Measurements from ENCODE around the gene VSIG2.

The VSIG2 gene

DNA sequence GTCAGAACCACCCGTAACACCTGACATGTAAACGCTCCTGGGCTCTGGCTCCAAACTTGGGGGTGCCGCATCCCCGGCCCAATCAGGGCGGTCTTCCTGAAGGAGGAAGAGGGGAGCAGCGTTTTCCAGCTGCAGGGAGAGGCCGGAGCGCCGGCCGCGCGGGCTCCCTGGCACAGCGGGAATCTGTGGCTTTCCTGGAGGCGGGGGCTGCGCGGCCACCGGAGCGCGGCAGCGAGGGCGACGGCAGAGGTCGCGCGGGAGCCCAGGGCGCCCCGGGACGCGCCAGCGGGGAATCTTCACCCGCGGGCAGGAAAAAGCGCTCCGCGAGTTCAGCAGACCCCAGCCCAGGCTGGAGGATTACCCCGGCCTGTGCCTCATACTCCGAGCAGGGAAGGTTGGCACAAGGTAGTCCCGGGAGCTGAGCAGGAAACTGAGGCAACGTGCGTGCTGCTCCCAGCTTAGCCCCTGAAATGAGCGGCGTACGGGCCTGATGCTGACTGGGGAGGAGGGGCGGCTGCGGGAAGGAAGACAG is 10.6 kb upstream of the VSIG2 start:
- no peak for DNase-seq

DNA sequence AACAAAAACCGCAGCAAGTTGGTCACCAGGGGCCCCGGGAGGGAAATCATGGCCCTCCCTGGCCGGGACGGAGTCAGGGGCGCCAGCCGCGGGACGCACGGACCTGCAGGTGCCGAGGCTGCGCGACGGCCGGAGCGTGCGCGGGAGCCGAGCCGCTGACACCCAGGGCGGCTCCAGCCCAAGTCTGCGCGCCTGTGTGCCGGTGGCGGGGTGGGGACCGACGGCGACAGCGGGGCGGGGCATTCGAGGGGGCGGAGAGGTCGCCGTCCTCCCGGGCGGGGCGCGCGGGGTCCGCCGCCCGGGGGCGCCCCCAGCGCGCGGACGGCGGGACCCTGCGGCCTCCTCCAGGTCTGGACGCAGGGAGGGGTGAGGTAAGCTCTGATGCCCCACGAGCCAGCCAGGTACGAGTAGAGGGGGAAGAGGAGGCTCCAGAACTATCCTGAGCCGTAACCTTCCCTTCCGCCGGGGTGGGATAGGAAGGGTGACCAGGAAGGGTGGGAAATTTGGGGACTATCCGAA is 10.1 kb upstream of the VSIG2 start, which contains the start of gene ESAM:
Gene ESAM (minus strand): TSS at position 186 of the 519 bp plus-strand sequence. CDS start 136 bp downstream, at position 50.
- DNase-seq, result peak in 1 of 2 donors; percentile 36

DNA sequence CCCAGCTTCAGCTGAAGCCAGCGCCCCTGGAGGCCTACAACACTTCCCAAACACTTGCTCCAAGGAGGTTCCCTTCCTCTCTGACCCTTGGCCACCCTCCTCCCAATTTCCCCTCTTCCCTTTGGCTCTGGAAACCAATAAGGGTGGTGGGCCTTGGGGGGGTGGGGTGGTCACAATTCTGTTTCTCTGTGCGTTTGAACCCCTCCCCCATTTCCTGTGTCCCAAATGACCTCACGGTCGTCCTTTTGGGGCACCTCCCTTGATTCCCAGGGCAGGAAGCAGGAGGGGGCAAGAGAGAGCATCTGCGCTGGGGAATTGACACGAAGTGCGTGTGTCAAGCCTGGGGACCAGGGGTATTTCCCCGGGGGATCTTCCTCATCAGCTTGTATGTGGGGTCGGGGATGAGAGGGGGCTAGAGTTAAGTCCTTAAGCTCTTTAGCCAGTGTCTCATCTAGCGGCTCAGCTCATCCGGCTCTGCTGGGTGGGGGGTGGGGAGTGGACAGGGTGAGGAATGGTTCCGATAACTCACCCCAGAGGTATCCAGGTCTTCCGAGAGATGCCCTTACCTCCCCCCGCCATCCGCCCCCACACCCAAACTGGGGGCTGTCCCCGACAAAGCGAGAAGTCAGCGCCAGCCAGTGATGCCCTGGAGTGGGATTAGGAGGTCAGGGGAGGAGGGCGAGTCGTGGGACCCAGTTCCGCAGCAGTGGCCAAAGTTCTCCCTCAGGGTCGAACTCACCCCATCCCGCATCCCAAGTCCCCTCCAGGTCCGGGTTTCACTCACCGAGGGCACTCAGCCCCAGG is 9.4 kb upstream of the VSIG2 start:
- DNase-seq, result no peak

DNA sequence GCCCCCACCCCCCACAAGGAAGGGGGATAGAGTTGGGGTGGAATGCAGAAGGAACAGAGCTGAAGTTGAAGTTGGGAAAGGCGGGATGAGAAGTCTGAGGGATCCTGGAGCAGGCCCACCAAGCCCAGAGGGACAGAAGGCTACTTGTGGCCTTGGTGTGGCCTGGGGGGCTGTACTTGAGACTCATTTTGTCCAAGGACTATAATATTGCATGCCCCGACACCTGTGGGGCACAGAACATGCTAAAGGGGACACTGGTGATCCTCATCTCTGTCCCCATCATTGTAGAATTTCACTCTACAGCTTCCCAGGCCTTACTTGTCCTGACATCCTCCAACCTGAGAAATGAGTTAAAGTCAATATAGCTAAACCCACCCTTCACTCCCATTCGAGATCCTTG is 8.8 kb upstream of the VSIG2 start:
- DNase-seq, result no peak

DNA sequence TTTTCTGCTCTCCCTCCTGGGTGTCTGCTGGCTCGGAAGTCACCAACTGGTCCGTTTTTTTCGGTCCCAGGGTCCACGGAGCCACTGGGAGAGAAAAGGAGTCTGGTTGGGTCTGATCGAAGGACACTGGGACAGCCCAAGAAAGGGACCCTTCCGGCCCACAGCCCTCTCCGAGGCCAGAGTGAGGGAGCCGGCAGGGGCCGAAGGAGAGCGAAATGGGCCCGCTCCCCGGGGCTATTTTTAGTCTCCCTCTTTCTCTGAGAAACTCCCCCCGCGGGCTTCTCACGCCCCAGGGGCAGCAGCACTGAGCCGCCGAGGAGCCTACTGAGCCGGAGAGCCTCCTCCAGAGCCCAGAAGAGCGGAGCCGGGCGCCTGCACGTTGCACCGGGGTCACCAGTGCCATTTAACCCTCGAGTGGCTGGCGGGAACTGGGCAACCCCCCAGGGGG is 8.2 kb upstream of the VSIG2 start:
- DNase-seq, result no peak

DNA sequence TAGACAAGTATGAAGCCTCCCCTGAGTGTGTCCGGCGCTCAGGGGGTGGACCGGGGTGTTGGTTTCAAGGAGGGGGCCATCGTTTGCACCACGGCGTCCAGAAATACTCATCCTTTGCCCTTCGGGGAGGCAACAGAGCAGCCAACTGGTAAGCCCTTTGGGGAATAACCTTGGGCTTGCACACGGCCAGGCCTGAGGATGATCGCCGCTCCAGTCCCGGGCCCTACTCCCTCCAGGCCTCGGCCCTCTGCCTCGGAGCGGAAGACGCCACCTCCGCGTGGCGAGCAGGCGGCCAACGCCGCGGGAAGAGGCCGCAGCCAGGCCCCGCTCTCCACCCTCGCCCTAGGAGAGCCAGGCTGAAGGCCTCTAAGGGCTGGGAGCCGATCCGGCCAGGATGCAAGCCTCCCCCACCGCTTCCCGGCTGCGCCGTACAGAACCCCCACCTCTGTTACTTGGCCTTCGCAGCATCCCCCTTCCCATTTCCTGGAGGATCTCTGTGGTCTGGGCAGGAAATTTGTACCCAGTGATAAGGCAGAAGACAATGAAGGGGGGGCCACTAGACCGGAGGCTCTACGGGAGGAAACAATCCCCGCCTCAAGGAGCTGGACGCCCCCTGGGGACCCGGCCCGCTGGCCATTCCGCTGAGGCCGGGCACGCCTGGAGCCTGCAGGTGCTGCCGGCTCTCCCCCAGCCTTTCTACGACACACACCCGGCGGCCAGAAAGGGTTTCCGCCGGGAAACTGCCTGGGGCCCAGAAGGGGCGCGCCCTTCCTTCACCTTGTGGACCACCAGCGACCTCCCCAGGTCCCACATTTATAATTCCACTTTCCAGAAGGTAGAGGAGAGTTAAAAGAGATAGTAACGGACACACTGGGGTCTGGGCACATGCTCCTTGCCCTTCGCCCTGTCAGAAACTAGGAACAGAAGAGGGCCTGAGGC is 7.5 kb upstream of the VSIG2 start:
- DNase-seq, result no peak

DNA sequence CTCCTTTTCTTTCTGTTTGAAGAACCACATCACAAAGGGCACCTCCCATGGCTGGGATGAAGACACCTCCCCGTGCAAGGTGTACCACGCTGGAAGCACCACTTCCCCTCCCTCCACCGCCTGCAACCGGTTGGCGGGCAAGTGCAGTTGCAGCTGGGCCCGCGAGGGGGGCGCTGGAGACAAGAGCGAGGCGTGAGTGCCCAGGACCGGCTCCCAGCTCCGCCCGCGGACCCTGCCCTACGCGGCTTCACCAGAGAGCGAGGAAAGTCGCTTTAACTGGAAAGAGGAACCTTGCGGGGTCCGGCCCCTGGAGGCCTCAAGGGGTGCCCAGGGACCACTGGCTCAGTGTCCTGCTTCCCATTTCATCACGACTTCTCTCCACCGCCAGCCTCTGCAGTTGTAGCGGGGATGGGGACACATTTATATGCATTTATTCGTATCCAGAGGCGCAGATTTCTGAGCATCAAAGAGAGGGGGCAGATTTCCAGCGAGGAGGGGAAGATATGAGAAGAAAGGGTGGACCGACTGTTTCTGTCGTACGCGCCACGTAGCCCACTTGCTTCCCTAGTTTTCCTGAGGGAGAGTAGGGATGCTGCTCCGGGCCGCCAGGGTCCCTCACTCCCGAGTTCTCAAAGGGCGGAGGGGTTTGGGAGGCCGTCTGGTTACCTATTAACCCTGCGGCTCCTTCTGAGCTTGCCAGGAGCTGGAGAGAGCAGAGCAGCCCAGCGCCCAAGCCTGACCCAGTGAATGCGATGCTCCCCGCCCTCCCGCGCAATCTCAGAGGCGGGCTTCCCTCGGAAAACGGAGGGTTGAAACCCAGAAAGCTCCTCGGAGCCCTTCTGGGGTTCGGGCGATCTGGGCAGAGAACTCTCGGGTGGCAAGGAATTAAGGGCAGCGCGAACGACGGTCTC is 6.6 kb upstream of the VSIG2 start:
- DNase-seq, result peak; percentile 62 to 65

DNA sequence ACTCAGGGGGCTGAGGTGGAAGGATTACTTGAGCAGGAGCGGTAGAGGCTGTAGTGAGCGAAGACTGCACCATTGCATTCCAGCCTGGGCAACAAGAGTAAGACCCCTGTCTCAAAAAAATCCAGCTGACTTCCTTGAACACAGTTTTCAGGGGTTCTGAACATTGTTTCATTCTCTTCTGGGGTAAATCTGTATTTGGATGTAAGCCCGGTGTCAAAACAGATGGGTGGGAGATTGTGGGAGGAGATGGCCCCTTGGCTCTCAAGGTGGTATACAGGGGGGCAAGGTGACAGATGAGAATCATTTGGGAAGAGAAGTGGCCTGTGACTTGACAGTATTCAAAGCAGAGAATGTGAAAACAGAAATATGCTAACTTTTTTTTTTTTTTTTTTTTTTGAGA is 5.3 kb upstream of the VSIG2 start:
- no peak for DNase-seq

DNA sequence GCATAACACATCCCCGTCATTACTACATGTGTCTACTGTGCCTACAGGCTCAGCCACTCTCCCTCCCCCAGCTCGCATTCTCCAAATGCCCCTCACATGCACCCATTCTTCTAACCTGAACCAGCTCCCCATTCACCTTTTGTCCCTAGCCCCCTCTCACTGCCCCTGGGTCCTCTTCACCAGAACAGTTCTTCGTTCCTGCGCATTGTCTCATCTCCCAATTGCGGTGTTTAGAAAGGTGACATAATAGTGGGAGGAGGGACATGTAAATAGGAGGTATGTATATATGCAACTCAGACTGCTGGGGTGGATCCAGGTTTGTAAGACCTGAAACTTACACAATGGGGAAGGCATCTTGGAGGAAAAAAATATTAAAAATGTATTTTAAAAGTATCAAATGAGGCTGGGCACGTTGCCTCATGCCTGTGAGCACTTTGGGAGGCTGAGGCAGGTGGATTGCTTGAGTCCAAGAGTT is 4.7 kb upstream of the VSIG2 start:
- no peak for DNase-seq

DNA sequence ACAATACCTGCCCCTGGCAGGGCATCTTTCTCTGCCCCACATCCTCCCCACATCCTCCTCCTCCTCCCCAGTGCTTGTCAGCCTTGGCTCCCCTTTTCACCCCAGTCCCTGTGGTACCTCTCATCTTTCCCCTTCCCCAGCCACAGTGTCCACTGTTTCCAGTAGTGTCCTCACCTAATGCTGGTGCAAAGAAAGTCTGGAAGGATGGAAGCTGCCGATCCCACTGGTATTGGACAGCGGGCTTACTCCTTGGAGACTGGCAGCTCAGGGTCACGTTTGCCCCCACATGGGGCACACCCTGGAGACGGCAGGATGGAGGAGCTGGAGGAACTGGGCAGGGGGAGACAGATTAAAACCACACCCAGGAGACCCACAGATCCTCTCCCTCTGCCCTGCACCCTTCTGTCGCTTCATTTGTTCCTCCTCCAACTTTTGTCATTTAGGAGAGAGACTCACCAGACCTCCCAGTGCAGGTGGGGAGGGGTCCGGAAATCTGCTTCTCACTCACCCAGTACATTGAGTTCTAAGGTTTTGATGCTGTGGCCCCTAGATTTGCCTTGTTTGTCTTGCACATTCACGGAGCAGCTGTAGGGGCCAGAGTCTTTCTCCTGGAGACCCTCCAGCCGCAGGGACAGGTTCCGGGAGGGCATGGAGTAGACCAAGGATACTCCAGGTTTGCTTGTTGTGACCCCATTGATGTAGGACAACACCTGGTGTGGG is 4.1 kb upstream of the VSIG2 start:
- DNase-seq, result no peak

DNA sequence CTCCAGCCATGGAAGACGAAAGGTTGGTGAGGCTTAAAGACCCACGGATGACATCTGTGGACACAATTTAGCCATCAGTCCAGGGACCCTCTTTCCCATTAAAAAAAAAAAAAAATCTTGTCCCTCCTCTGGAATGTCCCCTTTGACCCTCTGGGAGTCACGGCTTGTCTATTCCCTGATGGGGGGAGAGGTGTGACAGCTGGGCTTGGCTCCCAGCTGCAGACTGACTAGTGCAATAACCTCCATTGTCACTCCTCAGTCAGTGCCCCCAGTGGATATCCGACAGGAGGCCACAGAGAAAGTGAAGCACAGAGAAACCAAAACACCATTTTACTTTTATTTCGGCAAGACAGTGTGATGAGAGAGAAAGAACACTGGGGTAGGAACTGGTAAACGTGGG is 2.7 kb upstream of the VSIG2 start:
- DNase-seq, result no peak

DNA sequence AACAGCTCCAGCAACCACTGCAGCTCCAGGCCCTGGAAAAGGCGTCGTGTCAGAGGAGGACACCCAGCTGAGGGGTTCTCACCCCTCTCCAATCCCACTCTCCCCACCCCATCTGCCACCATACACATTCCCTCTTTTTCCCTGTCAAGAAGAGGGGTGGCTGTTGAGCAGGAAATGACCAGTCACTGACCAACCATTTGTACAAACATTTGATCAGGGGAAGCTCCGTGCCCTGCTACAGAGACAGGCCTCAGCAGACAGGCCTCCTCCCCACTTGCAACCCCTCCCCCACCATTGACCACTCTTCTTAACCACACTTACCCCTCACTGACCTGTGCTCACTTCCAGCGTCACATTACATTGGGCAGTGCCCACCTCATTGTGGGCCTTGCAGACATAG is 2.3 kb upstream of the VSIG2 start:
- DNase-seq, result no peak

DNA sequence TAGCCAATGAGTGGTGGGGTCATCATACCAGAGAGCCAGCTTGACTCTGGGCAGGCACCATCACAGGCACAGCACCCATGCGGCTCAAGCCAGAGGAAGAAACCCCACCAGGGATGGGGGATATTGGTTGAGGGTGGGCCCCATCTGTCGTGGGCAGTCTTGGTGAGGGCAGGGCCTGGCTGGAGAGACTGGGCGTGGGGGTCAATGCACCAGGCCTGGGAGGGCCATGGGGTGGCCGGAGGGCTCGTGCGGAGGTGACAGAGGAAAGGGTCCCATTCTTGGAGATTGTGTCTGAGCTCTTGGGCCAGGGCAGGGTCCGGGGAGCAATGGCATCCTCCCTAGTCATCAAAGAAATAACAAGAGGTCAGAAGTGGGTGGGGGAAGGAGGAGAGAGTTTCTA is 1.6 kb upstream of the VSIG2 start:
- no peak for DNase-seq

DNA sequence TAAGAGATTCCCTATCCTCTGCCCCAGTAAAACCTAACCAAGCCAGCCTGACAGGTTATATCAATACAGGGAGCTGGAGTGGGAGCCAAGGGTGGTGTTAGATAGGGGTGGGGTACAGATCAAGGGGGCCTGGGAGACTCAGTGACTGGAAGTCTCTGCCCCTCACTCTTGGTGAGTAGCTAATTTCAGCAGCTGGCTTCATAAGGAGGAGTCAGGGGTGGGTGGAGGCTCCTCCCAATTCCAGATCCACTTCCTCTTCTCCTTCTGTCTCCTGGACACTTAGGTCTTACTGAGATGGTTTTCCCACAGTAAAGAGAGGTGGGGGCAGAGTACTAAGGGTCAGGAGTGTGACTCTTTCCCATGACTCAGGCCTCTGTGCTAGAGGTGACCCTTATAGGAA is 1.1 kb upstream of the VSIG2 start:
- DNase-seq, result peak; percentile 56 to 61

DNA sequence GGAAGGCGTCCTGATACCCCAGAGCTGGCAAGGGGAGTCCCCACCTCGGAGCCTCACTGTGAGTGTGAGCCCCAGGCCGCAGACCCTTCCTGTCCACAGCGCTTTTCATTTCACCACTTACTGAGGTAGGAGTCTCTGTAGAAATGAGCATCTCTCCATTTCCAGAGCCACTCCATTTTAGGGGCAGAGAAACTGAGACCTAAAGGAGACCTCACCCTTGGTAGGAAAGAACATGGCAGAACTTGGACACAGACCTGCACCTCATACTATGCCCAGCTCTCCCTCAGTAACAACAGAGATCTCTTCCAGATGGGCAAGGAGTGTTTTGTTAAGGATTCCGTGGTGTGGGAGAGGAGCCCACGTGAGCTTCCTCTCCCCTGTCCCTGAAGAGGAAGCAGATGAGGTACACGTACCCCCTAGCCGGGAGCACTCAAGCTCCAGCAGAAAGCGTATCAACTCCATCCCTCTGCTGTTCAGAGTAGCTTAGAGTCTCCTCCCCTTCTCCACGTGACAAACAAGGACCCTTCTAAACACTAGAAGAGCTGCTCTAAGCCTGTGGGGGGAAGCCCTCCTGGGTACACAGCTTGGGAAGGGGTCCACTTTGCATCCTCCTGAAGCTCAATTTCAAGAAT is 532 bp upstream of the VSIG2 start:
- no peak for DNase-seq

DNA sequence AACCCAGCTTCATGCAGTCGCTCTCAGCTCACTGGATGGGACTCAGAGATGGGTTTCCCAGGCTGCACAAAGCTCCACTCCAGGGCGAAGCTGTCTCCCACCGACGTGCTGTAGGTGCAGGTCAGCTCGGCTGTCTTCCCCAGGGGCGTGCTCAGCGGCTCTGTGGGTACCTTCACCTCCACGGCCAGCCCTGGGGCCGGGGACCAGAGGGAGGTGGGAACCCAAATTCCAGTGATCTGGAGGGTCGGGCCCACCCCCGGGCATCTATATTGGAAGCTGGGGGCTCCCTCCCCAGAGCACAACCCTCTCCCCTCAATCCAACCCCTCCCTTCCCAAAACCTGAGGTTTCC is 689 bp downstream of the VSIG2 start:
- DNase-seq, result no peak

DNA sequence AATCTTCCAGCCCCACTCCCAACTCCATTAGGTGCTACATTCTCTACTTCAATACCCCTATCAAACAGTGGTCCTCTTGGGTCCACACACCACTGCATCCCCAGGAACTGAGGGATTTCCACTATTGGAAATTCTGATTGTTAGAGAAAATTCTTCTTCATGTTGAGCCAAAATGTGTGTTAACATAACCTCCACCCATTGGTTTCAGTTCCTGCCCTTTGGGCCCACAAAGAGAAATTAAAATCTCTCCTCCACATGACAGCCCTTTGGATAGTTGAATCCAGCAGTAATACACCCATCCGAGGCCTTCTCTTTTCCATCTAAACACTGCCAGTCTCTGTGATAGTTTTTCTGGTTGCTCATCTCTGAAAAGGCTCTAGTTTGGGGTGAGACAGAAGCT is 2.1 kb downstream of the VSIG2 start:
- peak; percentile 57 to 65 for DNase-seq

DNA sequence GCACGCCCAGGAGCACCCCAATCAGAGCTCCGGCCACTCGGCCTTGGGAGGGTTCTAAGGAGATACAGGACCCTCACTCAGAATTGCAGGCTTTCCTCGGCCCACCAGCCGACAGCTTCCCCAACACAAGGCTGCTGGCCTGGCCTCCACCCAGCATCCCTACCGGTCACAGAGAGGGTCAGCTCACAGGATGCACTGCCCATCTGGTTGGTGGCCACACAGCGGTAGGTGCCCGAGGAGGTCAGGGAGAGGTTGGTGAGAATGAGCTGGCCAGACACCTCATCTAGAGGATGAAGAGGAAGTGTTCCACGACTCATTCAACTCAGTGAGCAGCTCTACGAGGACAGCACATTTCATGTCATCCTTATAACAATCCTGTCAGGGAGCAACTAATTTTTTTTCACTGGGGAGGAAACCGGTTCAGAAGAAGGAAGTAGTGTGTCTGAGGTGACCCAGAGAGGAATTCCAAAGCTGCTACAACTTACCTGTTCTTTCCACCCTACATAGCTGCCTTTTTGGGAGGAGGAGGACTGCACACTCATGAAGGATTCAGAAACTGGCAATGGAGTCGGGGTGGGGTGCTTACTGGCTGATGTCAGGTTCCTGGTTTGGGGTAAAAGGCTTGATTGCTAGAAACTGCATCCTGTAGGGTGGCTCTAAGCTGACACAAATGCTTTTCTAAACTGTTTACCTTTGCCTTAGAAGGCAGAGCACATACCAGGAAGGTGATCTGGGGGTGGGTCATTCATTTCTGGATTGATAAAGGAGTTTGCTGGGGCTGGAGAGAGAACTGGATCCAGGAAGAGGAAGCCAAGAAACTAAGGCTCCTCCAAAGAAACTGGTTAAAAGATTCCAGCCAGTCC is 3.3 kb downstream of the VSIG2 start:
- DNase-seq, result no peak

DNA sequence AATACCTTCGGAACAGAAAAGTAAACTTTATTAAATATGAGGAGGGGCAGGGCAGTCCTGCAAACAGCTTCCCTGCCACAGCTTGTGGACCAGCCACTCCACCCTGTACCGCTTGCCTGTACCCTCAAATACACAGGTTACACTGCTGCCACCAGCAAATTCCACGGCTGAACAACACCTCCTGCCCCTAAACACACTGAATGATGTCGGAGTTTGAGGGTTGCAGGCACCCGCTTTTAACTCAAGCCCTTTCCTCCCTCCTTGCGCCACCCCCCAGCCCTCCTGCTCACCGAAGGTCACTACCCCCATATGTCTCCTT is 4.0 kb downstream of the VSIG2 start:
- DNase-seq, result no peak

Data from inflammatory macrophage treated with lipopolysaccharide for 1 hour (primary cell).